GM12892 (cell line): Measurements from ENCODE around the gene MTFP1.

Source experiments
- POLR2A ChIP-seq: IDR thresholded peaks from 2 replicates; pipeline ENCODE4 v1.6.1; 2011; ENCODE audit warnings: low read depth, low read length, control low read depth
- TAF1 ChIP-seq: IDR thresholded peaks from 2 replicates; pipeline ENCODE4 v1.6.1; 2011; ENCODE audit warnings: low read depth, mild to moderate bottlenecking, control low read depth, low read length, borderline replicate concordance

DNA sequence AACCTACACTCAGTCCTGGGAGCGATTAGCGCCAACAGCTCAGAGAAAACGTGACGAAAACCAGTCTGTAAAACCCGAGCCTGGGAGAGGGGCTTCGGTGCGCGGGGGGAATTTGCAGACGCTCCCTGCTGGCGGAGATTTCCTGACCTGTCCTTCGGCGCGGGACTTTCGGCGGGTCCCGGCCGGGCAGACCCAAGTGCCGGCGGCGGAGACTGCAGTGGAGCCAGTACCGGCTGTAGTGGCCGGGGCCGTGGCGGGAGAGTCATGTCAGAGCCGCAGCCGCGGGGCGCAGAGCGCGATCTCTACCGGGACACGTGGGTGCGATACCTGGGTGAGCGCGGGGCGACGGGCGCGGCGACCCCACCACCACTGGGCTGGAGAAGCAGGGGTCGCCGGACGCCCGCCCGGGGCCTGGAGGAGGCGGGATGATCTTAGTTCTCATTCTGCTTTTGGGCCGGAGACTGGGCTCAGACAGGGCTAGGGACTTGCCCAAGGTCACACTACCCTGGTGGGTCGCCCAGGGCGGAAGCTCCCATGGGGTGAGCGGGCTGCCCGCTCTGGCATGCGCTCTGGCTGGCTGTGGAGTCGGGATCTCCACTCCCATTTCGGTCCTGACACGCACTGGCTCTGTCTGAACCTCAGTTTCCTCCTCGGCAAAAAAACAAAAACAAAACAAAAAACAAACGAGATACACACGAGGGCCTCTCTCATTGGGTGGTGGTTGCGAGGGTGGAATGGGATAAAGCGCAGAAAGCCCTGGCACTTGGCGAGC, at the start of gene MTFP1:
- TF ChIP-seq TAF1 = no peak
- peak; percentile 51; the same call in 1 of the 2 replicates for TF ChIP-seq POLR2A
